Panc1 (cell line): ENCODE data around the gene PYHIN1.

Source experiments
- CTCF ChIP-seq: fragments of 450-650 bp; IDR thresholded peaks from 2 replicates; pipeline ENCODE4 v1.5.1; 2017; ENCODE audit warnings: mild to moderate bottlenecking
- POLR2AphosphoS5 ChIP-seq: IDR thresholded peaks from 2 replicates; pipeline ENCODE4 v1.6.1; 2012; ENCODE audit warnings: mild to moderate bottlenecking, low read depth, low read length, moderate library complexity
- SIN3A ChIP-seq: IDR thresholded peaks from 2 replicates; pipeline ENCODE4 v1.6.1; 2012; ENCODE audit warnings: low read depth, mild to moderate bottlenecking, low read length, moderate library complexity, borderline replicate concordance; ENCODE audit not compliant: insufficient read depth

- TF ChIP-seq CTCF (no peak), SIN3A (no peak), POLR2AphosphoS5 (no peak)
Observed at GRCh38 chr1:158952416-158952815, 21.1 kb downstream of the PYHIN1 start.
